BE2C (cell line): ENCODE data around the gene TSHB.

ENCODE experiments used
- DNase-seq: peaks from one replicate; pipeline ENCODE4 v3.0.0-alpha.2; 2020
- H3K27me3 ChIP-seq: fragments of 250-450 bp; sonication (Bioruptor Pico); 2 replicates; pipeline ENCODE4 v1.5.1; 2020; ENCODE audit warnings: mild to moderate bottlenecking
- H3K36me3 ChIP-seq: fragments of 250-450 bp; sonication (Bioruptor Pico); 2 replicates; pipeline ENCODE4 v1.5.1; 2020; ENCODE audit warnings: mild to moderate bottlenecking
- H3K4me1 ChIP-seq: fragments of 250-450 bp; sonication (Bioruptor Pico); 2 replicates; pipeline ENCODE4 v1.5.1; 2020
- H3K4me3 ChIP-seq: 2 replicates; pipeline ENCODE4 v1.5.1; 2011; ENCODE audit warnings: low read depth, low read length
- H3K9me3 ChIP-seq: fragments of 250-450 bp; sonication (Bioruptor Pico); 2 replicates; pipeline ENCODE4 v1.5.1; 2020
- TF ChIP-seq, protein P1 (sequence below): IDR thresholded peaks from 2 replicates; pipeline ENCODE4 v1.5.1; 2012; ENCODE audit warnings: mild to moderate bottlenecking, low read depth, low read length

TSHB gene

DNA sequence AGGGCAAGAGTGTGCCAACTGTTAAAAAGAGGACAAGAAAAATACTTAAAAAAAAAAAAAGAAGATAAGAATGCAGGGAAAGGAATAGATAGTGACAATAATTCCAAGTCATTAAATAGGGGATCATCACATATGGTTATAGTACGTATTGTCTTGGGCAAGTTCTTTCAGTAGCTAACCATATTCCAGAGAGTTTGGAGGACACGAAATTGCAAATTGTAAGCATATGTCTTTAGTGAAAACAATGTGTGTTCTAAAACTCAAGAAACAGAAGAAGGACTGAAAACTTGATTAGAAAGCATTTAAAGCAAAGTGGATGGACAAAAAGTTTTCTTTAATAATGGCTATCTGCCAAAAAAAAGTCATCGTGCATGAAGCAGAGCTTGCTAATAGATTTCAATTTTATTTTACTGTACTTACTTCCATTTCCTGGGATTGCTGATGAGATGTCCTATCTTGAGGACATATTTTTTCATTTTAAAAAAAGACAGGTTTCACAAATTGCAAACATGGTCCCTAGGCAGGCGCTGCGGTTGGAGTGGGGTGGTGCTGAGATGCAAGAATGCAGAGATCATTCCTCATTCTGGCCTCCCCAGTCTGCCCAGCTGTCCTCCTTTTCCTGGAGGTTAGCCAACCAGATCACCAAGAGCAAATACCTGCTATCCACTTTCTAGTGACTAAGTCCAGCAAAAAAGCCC lies 47.8 kb downstream of the TSHB start:
- Histone ChIP-seq H3K4me1 (no peaks in the 10 kb centered on the region), H3K36me3 (no peaks in the 10 kb centered on the region), H3K27me3 (no peaks in the 10 kb centered on the region), H3K9me3 (no peaks in the 10 kb centered on the region), H3K4me3 (no peak overlapping the region)
- TF ChIP-seq, protein P1, sequence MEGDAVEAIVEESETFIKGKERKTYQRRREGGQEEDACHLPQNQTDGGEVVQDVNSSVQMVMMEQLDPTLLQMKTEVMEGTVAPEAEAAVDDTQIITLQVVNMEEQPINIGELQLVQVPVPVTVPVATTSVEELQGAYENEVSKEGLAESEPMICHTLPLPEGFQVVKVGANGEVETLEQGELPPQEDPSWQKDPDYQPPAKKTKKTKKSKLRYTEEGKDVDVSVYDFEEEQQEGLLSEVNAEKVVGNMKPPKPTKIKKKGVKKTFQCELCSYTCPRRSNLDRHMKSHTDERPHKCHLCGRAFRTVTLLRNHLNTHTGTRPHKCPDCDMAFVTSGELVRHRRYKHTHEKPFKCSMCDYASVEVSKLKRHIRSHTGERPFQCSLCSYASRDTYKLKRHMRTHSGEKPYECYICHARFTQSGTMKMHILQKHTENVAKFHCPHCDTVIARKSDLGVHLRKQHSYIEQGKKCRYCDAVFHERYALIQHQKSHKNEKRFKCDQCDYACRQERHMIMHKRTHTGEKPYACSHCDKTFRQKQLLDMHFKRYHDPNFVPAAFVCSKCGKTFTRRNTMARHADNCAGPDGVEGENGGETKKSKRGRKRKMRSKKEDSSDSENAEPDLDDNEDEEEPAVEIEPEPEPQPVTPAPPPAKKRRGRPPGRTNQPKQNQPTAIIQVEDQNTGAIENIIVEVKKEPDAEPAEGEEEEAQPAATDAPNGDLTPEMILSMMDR = no peak
- DNase-seq = no peak

DNA sequence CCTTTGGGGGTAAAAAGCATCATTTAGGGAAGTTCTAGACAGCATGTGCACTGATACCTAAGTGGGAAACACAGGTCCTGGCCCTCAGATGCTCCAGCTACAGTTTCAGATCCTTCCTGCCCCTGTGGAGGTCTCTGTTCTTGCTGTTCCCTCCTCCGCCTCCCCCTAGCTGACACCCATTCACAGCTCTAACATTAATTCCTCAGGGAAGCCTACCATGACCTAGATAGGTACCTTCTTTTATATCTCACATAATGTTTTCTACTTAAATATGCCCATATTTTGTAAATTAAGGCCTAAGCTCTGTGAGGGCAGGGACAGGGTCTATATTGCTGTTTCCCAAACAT lies 48.3 kb downstream of the TSHB start:
- H3K36me3 ChIP-seq = no peaks in the 10 kb centered on the region
- TF ChIP-seq, protein P1 = no peak
- no peak for DNase-seq
- no peak overlapping the region for H3K4me3 ChIP-seq
- no peaks in the 10 kb centered on the region for H3K9me3 ChIP-seq
- H3K4me1 ChIP-seq = no peaks in the 10 kb centered on the region
- H3K27me3 ChIP-seq = no peaks in the 10 kb centered on the region

DNA sequence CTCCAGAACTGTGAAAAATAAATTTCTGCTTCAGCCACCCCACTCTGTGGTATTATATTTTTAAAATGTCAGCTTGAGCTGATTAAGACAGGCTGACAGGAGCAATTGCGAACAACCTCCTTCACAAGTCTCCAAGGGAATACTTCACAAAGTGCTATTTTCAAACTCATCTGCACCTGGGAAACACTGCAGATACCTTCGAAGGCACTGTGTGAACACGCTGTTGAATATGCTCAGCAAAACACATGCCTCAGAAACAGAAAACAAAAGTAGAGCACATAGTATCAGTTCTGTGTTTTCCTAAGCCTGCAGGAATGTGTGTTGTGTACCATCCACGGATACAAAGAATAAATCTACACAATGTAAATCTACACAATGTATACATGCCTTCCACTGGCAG lies 49.1 kb downstream of the TSHB start:
- Histone ChIP-seq H3K27me3 (no peaks in the 10 kb centered on the region), H3K36me3 (no peaks in the 10 kb centered on the region), H3K4me1 (no peaks in the 10 kb centered on the region), H3K9me3 (no peaks in the 10 kb centered on the region), H3K4me3 (no peak overlapping the region)
- TF ChIP-seq, protein P1 = no peak
- no peak for DNase-seq

DNA sequence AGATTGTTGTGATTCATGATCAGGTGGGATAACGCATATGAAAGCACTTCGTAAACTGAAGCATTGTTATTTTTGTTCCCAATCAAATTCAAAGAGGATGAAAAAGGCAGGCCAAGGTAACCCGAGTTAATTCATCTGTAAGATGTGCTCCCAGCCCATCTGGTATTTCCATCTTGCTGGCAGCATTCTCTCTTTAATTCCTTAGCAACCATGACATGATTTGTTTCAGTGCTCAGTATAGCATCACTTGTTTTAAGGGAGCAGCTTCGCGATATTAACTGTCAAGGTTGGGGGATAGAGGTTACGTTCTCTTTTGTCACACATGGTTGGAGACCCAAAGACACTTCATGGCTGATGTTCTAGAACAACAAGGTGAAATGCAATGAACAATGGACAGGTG lies 53.3 kb downstream of the TSHB start:
- no peak overlapping the region for H3K4me3 ChIP-seq
- no peaks in the 10 kb centered on the region for H3K9me3 ChIP-seq
- H3K4me1 ChIP-seq = no peaks in the 10 kb centered on the region
- TF ChIP-seq, protein P1 = no peak
- no peaks in the 10 kb centered on the region for H3K36me3 ChIP-seq
- DNase-seq = no peak
- H3K27me3 ChIP-seq = no peaks in the 10 kb centered on the region
